ENCODE results near the gene RFX2.
A peak's percentile ranks its signal among the peaks of the same experiment; 100 is the strongest.

DNA sequence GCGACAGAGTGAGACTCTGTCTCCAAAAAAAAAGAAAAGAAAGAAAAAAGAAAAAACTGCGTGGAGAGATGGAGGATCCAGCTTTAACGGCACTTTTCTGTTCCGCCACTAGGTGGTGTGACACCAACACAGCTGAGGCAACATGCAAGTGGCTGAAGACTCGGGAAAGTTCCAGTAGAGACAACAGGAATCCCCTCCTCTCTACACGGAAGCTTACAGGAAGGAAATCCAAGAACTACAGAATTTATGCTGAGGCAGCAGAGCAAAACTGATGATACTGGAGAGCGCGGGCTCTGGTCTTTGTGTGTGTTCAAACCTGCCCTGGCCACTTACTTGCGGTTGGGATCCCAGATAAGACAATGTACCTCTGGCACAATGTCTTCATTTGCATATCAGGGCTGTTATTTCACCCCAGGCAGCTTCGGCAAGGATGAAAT, 142.3 kb downstream of the RFX2 start:
- TF ChIP-seq, protein P1, sequence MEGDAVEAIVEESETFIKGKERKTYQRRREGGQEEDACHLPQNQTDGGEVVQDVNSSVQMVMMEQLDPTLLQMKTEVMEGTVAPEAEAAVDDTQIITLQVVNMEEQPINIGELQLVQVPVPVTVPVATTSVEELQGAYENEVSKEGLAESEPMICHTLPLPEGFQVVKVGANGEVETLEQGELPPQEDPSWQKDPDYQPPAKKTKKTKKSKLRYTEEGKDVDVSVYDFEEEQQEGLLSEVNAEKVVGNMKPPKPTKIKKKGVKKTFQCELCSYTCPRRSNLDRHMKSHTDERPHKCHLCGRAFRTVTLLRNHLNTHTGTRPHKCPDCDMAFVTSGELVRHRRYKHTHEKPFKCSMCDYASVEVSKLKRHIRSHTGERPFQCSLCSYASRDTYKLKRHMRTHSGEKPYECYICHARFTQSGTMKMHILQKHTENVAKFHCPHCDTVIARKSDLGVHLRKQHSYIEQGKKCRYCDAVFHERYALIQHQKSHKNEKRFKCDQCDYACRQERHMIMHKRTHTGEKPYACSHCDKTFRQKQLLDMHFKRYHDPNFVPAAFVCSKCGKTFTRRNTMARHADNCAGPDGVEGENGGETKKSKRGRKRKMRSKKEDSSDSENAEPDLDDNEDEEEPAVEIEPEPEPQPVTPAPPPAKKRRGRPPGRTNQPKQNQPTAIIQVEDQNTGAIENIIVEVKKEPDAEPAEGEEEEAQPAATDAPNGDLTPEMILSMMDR (IDR thresholded peaks at IDR 0.05): peak; percentile 63
- TF ChIP-seq RAD21 (conservative IDR thresholded peaks at IDR 0.05 in 1 of 2, IDR thresholded peaks at IDR 0.05 in 1 of 2): peak; percentile 25 to 27; a peak in 1 of 5 replicates
- no peak for TF ChIP-seq POLR2A (IDR thresholded peaks at IDR 0.05; ENCODE audit: low read length)
- no peak for TF ChIP-seq RFX5 (IDR thresholded peaks at IDR 0.05)
- TF ChIP-seq CHD2 (IDR thresholded peaks at IDR 0.05; ENCODE audit: low read length, partially characterized antibody): no peak
- TF ChIP-seq REST (IDR thresholded peaks at IDR 0.05): no peak
